ENCODE data around the gene GRM8. TPM values are rescaled to one million over a fixed set of nuclear protein-coding genes. Genes with fewer than 3 reads are reported as not detected.

GRM8 gene
- total and polyA plus RNA-seq, 9 of the 15 experiments (the other 6 are each of a cell fraction or from before 2014, with no cell fraction given) = 0.13 TPM; not detected in 7

- no peak for TF ChIP-seq POLR3G (IDR thresholded peaks at IDR 0.05; ENCODE audit: extremely low read depth, insufficient read length, insufficient replicate concordance)
- TF ChIP-seq, protein P1, sequence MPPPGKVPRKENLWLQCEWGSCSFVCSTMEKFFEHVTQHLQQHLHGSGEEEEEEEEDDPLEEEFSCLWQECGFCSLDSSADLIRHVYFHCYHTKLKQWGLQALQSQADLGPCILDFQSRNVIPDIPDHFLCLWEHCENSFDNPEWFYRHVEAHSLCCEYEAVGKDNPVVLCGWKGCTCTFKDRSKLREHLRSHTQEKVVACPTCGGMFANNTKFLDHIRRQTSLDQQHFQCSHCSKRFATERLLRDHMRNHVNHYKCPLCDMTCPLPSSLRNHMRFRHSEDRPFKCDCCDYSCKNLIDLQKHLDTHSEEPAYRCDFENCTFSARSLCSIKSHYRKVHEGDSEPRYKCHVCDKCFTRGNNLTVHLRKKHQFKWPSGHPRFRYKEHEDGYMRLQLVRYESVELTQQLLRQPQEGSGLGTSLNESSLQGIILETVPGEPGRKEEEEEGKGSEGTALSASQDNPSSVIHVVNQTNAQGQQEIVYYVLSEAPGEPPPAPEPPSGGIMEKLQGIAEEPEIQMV (tag; conservative IDR thresholded peaks at IDR 0.05; ENCODE audit: low read depth) = no peak
Observed at GRCh38 chr7:126778101-126778500, 474.6 kb downstream of the GRM8 start (continued).

DNA sequence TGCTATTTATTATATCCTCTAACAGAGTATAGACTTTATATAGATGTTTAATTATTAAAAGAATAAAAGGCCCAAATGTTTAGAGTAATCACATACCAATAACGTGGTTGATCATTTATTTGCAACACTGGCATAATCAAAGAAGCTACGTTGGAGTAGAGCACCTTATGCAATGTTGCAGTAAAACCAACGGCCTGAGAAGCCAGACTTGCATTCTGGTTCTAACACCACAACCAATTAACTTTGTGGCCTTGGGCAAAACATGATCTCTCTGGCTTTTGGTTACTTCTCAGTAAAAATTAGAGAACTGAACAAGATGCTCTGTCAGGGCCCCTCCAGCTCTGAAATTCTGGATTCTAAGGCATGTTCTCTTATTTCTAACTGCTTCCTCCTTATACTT lies 476.2 kb downstream of the GRM8 start:
- intact Hi-C loops (cut with micrococcal nuclease) (no loop called here), in situ Hi-C loops (cut with MboI) (no loop called here)
- Histone ChIP-seq H3K27me3 (ENCODE audit: control insufficient read depth in 2 of 2, insufficient read depth in 2 of 2, low read length in 2 of 2) (no peaks in the 10 kb centered on the region), H4K20me1 (replicated peaks; ENCODE audit: control insufficient read depth, insufficient read depth, low read length) (no peaks in the 10 kb centered on the region), H2AFZ (ENCODE audit: low read depth, low read length) (no peak overlapping the region), H3K4me2 (ENCODE audit: insufficient read depth, low read length) (no peak overlapping the region), H3K79me2 (ENCODE audit: control insufficient read depth, insufficient read depth, low read length) (no peaks in the 10 kb centered on the region), H3K4me1 (replicated peaks in 1 of 2; ENCODE audit: control insufficient read depth in 2 of 2, insufficient read depth in 2 of 2, low read length in 2 of 2) (no peaks in the 10 kb centered on the region), H3K9ac (ENCODE audit: insufficient read depth in 1 of 2, low read depth in 2 of 2, low read length in 2 of 2) (no peak overlapping the region), H3K9me1 (ENCODE audit: control insufficient read depth, insufficient read depth, low read length) (no peaks in the 10 kb centered on the region), H3K36me3 (ENCODE audit: control insufficient read depth, insufficient read depth, low read length) (no peaks in the 10 kb centered on the region), H3K4me3 (no peak overlapping the region), H3K27ac (ENCODE audit: extremely low read depth, low read depth, low read length) (no peak overlapping the region), H3K9me3 (replicated peaks; ENCODE audit: control insufficient read depth, insufficient read depth, low read depth, low read length) (no peaks in the 10 kb centered on the region)
- no peak for FAIRE-seq
- ChIA-PET POLR2A (no interaction called here), CTCF (ENCODE audit: low intra/inter-chr PET ratio) (no interaction called here)
- 0% methylated on average over 3 of the region's 3 CpGs for WGBS (ENCODE audit: insufficient coverage, low coverage, missing lambda C conversion rate)
- BruUV-seq (replicated peaks) = no TSS peak
- DNase-seq (ENCODE audit: extremely low read depth in 1 of 4, low spot score in 3 of 4) = no peak
- TF ChIP-seq PHF20 (IDR thresholded peaks at IDR 0.05; ENCODE audit: partially characterized antibody) (no peak), BMI1 (IDR thresholded peaks at IDR 0.05; ENCODE audit: low read length) (no peak), HNRNPUL1 (IDR thresholded peaks at IDR 0.05; ENCODE audit: low read length) (no peak), GMEB1 (CRISPR knock-in tag; IDR thresholded peaks at IDR 0.05) (no peak), KHSRP (IDR thresholded peaks at IDR 0.05) (no peak), POU5F1 (IDR thresholded peaks at IDR 0.05; ENCODE audit: borderline replicate concordance, low read depth, low read length, partially characterized antibody) (no peak), COPS2 (conservative IDR thresholded peaks at IDR 0.05) (no peak), ZFPM2 (CRISPR knock-in tag; IDR thresholded peaks at IDR 0.05) (no peak), ZBTB7A (IDR thresholded peaks at IDR 0.05; ENCODE audit: borderline replicate concordance, control insufficient read depth, low read depth, low read length) (no peak), ZFP30 (CRISPR knock-in tag; IDR thresholded peaks at IDR 0.05; ENCODE audit: borderline replicate concordance) (no peak), TAF9B (IDR thresholded peaks at IDR 0.05; ENCODE audit: partially characterized antibody) (no peak)
- TF ChIP-seq, protein P2, sequence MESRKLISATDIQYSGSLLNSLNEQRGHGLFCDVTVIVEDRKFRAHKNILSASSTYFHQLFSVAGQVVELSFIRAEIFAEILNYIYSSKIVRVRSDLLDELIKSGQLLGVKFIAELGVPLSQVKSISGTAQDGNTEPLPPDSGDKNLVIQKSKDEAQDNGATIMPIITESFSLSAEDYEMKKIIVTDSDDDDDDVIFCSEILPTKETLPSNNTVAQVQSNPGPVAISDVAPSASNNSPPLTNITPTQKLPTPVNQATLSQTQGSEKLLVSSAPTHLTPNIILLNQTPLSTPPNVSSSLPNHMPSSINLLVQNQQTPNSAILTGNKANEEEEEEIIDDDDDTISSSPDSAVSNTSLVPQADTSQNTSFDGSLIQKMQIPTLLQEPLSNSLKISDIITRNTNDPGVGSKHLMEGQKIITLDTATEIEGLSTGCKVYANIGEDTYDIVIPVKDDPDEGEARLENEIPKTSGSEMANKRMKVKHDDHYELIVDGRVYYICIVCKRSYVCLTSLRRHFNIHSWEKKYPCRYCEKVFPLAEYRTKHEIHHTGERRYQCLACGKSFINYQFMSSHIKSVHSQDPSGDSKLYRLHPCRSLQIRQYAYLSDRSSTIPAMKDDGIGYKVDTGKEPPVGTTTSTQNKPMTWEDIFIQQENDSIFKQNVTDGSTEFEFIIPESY (CRISPR knock-in tag; IDR thresholded peaks at IDR 0.05) = no peak
- ATAC-seq = no peak

All from K562 (cell line).